BLaER1 treated with 17β-estradiol and CSF1 and Interleukin-3, amounts not matched to agents 10 nM and 100 nM (cell line): Measurements from ENCODE around the gene OSCP1.
A peak's percentile ranks its signal among the peaks of the same experiment; 100 is the strongest.
"Not testable (repeated sequence)": the region's sequence is repeated elsewhere in the genome, so short reads cannot be mapped to it uniquely, and the experiment has no call there.

ENCODE experiments used
- H3K27ac ChIP-seq, 11 experiments: shearing (Covaris generic); formaldehyde crosslinking; 2 replicates each; pipeline ENCODE4 v1.8.1; 2022
- H3K27me3 ChIP-seq, 11 experiments: shearing (Covaris generic); formaldehyde crosslinking; 2 replicates each; pipeline ENCODE4 v1.8.1; 2022
- H3K36me3 ChIP-seq, 11 experiments: shearing (Covaris generic); formaldehyde crosslinking; 2 replicates each; pipeline ENCODE4 v1.8.1; 2022
- H3K4me1 ChIP-seq, 10 experiments: shearing (Covaris generic); formaldehyde crosslinking; 2 replicates each; pipeline ENCODE4 v1.8.1; 2022
- H3K4me2 ChIP-seq, 11 experiments: shearing (Covaris generic); formaldehyde crosslinking; 2 replicates each; pipeline ENCODE4 v1.8.1; 2022
- H3K4me3 ChIP-seq, 10 experiments: shearing (Covaris generic); formaldehyde crosslinking; 2 replicates each; pipeline ENCODE4 v1.8.1; 2022
- H3K9ac ChIP-seq, 11 experiments: shearing (Covaris generic); formaldehyde crosslinking; 2 replicates each; pipeline ENCODE4 v1.8.1; 2022
- H3K9me3 ChIP-seq, 11 experiments: shearing (Covaris generic); formaldehyde crosslinking; replicated peaks in 1 of 11; 2 replicates each; pipeline ENCODE4 v1.8.1; 2022
- H4K20me1 ChIP-seq, 11 experiments: shearing (Covaris generic); formaldehyde crosslinking; 2 replicates each; pipeline ENCODE4 v1.8.1; 2022
- Cebpa-rat ChIP-seq, 11 experiments: shearing (Covaris generic); IDR thresholded peaks; 2 replicates each; pipeline ENCODE4 v1.8.1; 2022

Gene OSCP1

DNA sequence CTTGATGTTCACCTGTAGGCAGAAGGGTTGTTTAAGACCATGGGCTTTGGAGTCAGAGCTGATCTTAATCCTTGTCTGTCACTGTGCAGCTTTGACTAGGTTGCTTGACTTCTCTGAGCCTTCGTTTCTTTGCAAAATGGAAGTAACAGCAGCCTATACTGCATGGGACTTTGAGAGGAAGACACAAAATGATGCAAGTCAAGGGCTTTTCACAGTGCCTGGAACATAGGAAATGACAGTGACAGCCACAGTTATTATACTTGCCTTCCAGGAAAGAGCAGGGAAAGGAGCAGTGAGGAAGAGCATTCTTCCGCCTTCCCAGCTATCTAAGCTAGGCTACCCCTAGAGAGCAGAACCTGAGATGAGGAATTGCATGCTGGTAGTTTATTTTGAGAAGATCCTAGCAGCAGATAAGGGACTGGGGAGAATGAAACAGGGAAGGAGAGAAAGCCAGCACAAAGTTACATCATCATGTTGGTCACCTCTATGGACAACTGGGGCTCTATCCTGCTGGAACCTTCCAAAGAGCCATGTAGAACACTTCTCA, 29.3 kb upstream of the OSCP1 start:
- Histone ChIP-seq H3K4me2 (peak overlapping the region in 1 of 11 experiments; percentile 21; a peak in 1 of 22 replicates), H3K27me3 (no peaks in the 10 kb centered on the region), H3K27ac (no peak overlapping the region), H4K20me1 (no peaks in the 10 kb centered on the region), H3K4me3 (no peak overlapping the region), H3K9me3 (no peaks in the 10 kb centered on the region), H3K36me3 (peaks cover 0 to 26% (median 0%) of the 10 kb centered on the region in 11 experiments; a peak in 7 of 22 replicates), H3K9ac (no peak overlapping the region), H3K4me1 (peaks cover 20 to 44% (median 39%) of the 10 kb centered on the region in 10 experiments)
- no peak for TF ChIP-seq Cebpa-rat (IDR thresholded peaks at IDR 0.05)

DNA sequence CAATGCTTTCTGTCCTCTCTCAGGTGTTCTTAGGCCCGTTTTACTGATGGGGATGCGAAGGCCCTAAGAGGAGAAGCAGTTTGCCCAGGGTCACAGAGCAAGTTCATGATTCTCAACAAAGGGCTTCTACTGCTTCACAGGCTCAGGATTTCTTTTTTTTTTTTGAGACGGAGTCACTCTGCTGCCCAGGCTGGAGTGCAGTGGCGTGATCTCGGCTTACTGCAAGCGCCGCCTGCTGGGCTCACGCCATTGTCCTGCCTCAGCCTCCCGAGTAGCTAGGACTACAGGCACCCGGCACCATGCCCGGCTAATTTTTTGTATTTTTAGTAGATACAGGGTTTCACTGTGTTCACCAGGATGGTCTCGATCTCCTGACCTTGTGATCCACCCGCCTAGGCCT, 27.4 kb upstream of the OSCP1 start:
- H3K9ac ChIP-seq, H3K27me3 ChIP-seq: not testable (repeated sequence)

DNA sequence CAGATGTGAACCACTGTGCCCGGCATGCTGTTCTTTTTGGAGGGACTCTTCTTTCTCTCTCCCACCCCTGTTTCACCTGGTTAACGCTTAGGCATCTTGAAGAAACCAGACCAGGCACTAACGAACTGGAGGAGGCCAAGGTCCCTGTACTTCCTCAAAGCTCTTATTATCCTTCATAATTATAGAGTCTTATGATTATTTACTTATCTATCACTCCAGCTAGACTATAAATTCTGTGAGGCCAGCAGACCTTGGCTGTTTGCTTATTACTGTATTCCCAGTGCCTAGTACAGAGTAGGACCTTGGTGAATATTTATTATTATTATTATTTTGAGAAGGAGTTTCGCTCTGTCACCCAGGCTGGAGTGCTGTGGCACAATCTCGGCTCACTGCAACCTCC, 26.7 kb upstream of the OSCP1 start:
- Histone ChIP-seq H4K20me1 (no peaks in the 10 kb centered on the region), H3K27me3 (no peaks in the 10 kb centered on the region), H3K4me3 (no peak overlapping the region), H3K4me2 (no peak overlapping the region), H3K9me3 (no peaks in the 10 kb centered on the region), H3K27ac (no peak overlapping the region), H3K4me1 (peaks cover 5 to 29% (median 22%) of the 10 kb centered on the region in 10 experiments), H3K9ac (no peak overlapping the region), H3K36me3 (peaks cover 0 to 26% (median 0%) of the 10 kb centered on the region in 11 experiments; a peak in 7 of 22 replicates)
- TF ChIP-seq Cebpa-rat (IDR thresholded peaks at IDR 0.05) = no peak

More for the DNA sequence above, 27.4 kb upstream of the OSCP1 start:
- Histone ChIP-seq H3K4me1 (peaks cover 12 to 36% (median 28%) of the 10 kb centered on the region in 10 experiments), H3K36me3 (peaks cover 0 to 26% (median 0%) of the 10 kb centered on the region in 11 experiments; a peak in 7 of 22 replicates)
- H3K4me2 ChIP-seq, H3K9me3 ChIP-seq, H3K4me3 ChIP-seq, H3K27ac ChIP-seq, H4K20me1 ChIP-seq: not testable (repeated sequence)

DNA sequence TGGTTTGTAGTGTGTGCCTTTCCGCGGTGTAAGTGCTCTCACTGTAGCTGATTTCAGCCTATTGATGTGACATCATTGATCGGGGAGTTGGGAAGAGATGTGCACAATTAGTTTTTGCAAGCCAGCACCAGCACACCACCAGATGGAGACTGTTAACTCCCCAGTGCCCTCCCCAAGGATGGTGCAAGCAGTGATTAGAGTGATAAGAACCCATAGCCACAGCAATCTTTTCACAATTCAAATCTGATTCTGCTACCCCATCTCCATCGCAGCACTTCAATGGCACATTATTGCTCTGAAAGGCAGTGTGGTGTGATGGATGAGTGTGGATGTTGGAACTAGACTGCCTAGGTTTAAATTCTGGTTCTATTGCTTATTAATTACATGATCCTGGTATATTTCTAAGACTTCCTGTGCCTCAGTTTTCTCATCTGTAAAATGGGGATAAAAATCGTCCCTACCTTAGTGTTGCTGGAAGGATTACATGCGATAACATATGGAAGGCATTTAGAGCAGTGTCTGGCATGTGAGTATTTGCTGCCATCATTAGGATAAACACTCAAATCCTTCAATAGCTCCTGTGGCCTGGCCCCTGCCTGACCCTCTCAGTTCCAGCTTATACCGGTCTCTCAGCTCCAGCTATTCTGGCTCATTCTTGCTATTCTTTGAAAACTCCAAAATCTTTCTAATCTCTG, 25.8 kb upstream of the OSCP1 start:
- no peak overlapping the region for H3K4me3 ChIP-seq
- no peak for TF ChIP-seq Cebpa-rat (IDR thresholded peaks at IDR 0.05)
- peaks cover 0 to 26% (median 0%) of the 10 kb centered on the region in 11 experiments; a peak in 7 of 22 replicates for H3K36me3 ChIP-seq
- H3K4me2 ChIP-seq = no peak overlapping the region
- H3K27me3 ChIP-seq = no peaks in the 10 kb centered on the region
- no peaks in the 10 kb centered on the region for H4K20me1 ChIP-seq
- H3K9me3 ChIP-seq = no peaks in the 10 kb centered on the region
- H3K27ac ChIP-seq = no peak overlapping the region
- H3K9ac ChIP-seq = no peak overlapping the region; a peak in 1 of 22 replicates
- H3K4me1 ChIP-seq = peaks cover 0 to 20% (median 13%) of the 10 kb centered on the region in 10 experiments; a peak in 16 of 20 replicates

DNA sequence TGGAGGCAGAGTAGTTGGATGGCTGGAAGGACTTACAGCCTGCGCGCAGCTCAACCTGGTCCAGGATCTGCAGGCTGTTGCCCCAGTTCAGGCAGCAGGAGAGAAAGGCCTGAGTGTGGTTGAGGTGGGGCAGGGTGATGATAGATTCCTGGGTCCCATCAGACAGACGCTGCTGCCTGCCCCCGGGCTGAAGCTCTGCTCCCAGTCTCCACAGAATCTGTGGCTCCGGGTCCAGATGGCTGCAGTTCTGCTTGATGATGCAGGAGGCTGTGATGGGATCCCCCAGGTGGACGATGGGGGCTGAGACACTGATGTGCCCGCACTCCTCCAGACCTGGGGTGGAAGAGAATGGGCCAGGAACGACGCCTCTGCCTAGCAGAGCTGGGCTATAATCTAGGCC, 25.1 kb upstream of the OSCP1 start:
- H3K4me2 ChIP-seq = 0 out of 22 replicates have a peak overlapping the region, but pooled peaks of 2 of the 11 experiments have one; percentile 24 to 43

DNA sequence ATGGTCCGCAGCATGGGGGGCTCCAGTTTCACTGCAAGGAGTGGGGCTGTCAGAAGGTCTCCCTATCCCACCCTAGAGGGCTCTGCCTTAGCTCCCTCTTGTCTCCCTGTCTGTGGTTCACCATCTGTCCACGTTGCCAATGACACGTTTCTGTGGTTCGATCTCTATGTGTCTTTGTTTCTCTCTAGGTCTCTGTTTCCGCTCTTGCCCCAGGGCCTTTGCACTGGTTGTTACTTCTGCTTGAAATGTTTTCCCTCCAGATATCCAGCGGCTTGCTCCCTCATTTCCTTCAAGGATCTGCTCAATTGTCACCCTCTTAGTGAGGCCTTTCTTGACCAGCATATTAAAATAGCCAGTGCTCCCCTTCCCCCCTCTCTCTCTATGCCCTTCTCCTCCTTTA, 22.4 kb upstream of the OSCP1 start:
- Histone ChIP-seq H3K9ac (no peak overlapping the region), H3K4me2 (no peak overlapping the region), H4K20me1 (no peaks in the 10 kb centered on the region), H3K36me3 (peaks cover 0 to 6% (median 0%) of the 10 kb centered on the region in 11 experiments; a peak in 1 of 22 replicates), H3K4me1 (peaks cover 0 to 18% (median 11%) of the 10 kb centered on the region in 10 experiments; a peak in 14 of 20 replicates), H3K4me3 (no peak overlapping the region), H3K27me3 (no peaks in the 10 kb centered on the region), H3K27ac (no peak overlapping the region), H3K9me3 (no peaks in the 10 kb centered on the region)
- TF ChIP-seq Cebpa-rat (IDR thresholded peaks at IDR 0.05) = no peak

More for the DNA sequence above, 25.1 kb upstream of the OSCP1 start:
- Histone ChIP-seq H3K27ac (no peak overlapping the region), H3K9me3 (no peaks in the 10 kb centered on the region), H3K27me3 (no peaks in the 10 kb centered on the region), H4K20me1 (no peaks in the 10 kb centered on the region), H3K9ac (peak overlapping the region in 1 of 11 experiments; percentile 29; a peak in 1 of 22 replicates), H3K4me3 (no peak overlapping the region), H3K36me3 (peaks cover 0 to 19% (median 0%) of the 10 kb centered on the region in 11 experiments; a peak in 7 of 22 replicates), H3K4me1 (peaks cover 0 to 18% (median 11%) of the 10 kb centered on the region in 10 experiments; a peak in 15 of 20 replicates)
- TF ChIP-seq Cebpa-rat (IDR thresholded peaks at IDR 0.05) = no peak

DNA sequence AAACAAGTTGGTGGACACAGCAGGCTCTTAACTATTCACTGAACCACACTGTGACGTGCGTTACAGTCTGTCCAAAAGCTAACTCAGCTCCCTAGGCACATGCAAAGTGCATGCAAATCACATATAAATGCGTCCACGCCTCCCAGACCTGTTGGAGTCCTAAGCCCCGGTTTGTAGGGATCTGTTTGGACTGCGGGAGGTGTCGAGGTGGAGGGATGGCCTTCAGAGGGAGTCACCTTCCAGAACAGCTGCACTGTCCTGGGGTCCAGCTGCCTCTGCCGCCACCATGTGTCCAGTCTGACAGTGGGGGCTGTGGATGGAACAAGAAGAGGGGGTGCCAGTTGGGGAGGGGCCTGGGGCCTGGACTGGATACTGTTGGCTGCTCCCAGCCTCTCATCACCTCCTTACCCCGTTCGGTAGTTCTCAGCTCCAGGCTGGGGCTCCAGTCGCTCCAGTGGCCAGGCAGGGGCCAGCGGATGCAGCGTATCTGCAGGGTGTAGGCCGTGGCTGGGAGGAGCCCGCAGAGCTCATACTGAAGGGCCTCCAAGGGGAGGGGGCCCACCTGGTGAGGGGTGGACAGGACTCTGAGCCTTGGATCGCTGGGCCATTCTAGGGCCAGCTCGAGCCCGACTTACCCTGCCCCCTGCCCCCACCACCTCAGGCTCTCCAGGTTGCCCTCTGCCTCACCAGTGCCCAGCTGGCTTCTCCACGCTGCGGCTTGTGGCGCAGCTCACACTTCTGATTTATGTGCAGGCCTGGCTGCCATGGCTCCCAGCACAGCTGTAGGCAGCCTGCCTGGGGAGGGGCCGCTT, 21.8 kb upstream of the OSCP1 start:
- peaks cover 0 to 18% (median 11%) of the 10 kb centered on the region in 10 experiments; a peak in 14 of 20 replicates for H3K4me1 ChIP-seq
- peaks cover 0 to 6% (median 0%) of the 10 kb centered on the region in 11 experiments; a peak in 1 of 22 replicates for H3K36me3 ChIP-seq
- H3K27ac ChIP-seq = no peak overlapping the region
- H3K27me3 ChIP-seq = no peaks in the 10 kb centered on the region
- H3K4me3 ChIP-seq = no peak overlapping the region
- TF ChIP-seq Cebpa-rat (IDR thresholded peaks at IDR 0.05) = no peak
- H3K4me2 ChIP-seq = no peak overlapping the region
- H3K9ac ChIP-seq = no peak overlapping the region
- no peaks in the 10 kb centered on the region for H3K9me3 ChIP-seq
- H4K20me1 ChIP-seq = no peaks in the 10 kb centered on the region

DNA sequence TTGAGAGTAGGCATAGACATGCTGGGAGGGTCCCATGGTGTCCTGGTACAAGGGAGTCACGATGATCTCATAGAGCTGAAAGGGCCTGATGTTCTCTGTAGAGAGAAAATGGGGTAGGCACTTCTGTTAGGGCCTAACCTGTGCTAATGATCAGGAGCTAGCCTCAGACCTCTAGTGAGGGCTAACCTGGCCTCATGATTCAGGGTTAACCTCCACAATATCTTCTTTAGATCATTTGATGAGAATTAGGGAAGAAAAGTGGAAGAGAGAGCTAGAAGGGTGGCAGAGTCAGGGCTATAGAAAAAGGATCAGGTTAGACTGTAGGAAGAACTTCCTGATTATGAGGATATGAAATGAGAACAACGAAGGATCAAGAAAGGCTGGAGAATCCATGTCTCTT, 18.9 kb upstream of the OSCP1 start:
- Histone ChIP-seq H3K9me3 (peaks cover 0 to 5% (median 0%) of the 10 kb centered on the region in 11 experiments; a peak in 2 of 22 replicates), H4K20me1 (no peaks in the 10 kb centered on the region), H3K4me2 (no peak overlapping the region), H3K27me3 (no peaks in the 10 kb centered on the region), H3K9ac (no peak overlapping the region), H3K4me1 (peaks cover 12 to 29% (median 20%) of the 10 kb centered on the region in 10 experiments), H3K27ac (no peak overlapping the region), H3K36me3 (no peaks in the 10 kb centered on the region), H3K4me3 (no peak overlapping the region)
- TF ChIP-seq Cebpa-rat (IDR thresholded peaks at IDR 0.05) = no peak
